Fibroblast of gingiva (primary cell): ENCODE data around the gene UBAP1L.

Source experiments
- DNase-seq: peaks from one replicate; pipeline ENCODE4 v3.0.0-alpha.2; 2011; ENCODE audit warnings: low read depth

The UBAP1L gene

DNA sequence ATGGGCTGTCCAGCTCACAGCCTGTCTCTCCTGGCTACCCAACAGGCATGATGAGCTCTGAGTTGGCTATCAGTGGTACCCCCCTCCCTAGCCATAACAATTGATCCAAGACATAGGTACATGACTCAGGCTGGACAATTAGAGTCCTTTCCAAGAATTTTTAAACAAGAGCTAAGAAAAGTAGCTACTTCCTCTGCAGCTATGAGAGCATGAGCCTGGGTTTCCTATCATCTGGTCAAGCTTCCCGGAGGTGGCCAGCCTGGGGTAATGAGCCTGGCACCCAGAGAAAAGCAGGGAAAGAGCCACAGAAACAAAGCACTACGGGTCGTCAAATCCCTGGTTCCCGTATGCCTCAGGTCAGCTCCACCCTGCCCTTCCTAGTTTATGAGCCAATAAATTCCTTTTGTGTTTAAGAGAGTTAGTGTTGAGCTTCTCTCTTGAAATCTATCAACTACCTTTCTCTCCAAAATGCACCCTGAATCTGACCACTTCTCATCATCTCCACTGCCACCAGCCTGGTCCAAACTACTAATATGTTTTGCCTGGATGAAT lies 72.1 kb downstream of the UBAP1L start:
- no peak for DNase-seq
